Pulmonary artery endothelial cell (primary cell): ENCODE results near the gene ZYX. TPM values are rescaled to one million over a fixed set of nuclear protein-coding genes. Genes with fewer than 3 reads are reported as not detected.

ENCODE experiments used
- DNase-seq: peaks from one replicate; pipeline ENCODE4 v3.0.0-alpha.2; 2011; ENCODE audit warnings: low read depth, low spot score
- total RNA-seq: library from RNA; depleted of rRNA; stranded (reverse); fragments of >200 nt; gene quantifications from 2 replicates; pipeline ENCODE4 v1.2.3, GENCODE V29; 2014

Gene ZYX
- total RNA-seq, 1 donor from 2014 or later = 37.9 TPM

DNA sequence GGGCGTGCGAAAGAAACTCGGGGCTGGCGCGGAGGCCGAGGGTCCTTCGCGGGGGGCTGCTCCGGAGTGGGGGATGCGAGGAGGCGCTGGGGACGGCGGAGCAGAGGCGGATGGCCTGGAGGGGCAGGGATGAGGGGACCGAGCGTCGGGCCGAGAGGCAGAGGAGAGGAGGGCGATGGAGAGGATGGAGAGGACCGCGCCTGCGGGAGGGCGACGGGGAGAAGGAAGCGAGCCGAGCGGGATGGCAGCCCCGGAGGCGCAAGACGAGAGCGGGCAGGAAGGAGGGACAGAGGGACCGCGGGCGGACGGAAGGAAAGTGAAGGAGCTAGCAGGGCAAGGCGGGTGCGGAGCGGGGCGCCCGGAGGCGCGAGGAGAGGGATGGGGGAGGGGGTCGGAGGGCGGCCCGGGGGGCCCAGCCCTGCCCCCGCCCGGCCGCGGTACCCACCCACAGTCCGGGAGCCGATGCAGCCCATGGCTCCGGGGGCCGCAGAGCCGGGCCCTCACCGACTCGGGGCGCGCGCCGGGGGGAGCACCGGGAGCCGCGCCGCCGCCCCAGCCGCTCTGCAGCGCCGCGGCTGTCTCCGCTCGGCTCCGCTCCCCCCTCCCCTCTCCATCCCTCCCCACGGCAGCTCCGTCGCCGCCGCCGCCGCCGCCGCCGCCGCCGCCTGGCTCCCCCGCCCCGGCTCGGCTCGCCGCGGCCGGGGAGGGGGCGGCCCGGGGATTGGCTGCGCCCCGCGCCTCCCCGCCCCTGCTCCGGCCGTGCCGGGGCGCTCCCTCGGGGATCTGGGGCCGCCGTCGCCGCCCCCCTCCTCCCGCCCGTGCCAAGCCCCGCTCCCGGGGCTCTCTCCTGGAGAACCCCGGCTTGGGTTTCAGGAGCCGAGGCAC is 18.8 kb upstream of the ZYX start, which contains the start of gene FAM131B:
FAM131B (minus strand) TSS at position 583 of the 885 bp plus-strand sequence; CDS start at position 473, 110 bp downstream.
- DNase-seq = no peak

DNA sequence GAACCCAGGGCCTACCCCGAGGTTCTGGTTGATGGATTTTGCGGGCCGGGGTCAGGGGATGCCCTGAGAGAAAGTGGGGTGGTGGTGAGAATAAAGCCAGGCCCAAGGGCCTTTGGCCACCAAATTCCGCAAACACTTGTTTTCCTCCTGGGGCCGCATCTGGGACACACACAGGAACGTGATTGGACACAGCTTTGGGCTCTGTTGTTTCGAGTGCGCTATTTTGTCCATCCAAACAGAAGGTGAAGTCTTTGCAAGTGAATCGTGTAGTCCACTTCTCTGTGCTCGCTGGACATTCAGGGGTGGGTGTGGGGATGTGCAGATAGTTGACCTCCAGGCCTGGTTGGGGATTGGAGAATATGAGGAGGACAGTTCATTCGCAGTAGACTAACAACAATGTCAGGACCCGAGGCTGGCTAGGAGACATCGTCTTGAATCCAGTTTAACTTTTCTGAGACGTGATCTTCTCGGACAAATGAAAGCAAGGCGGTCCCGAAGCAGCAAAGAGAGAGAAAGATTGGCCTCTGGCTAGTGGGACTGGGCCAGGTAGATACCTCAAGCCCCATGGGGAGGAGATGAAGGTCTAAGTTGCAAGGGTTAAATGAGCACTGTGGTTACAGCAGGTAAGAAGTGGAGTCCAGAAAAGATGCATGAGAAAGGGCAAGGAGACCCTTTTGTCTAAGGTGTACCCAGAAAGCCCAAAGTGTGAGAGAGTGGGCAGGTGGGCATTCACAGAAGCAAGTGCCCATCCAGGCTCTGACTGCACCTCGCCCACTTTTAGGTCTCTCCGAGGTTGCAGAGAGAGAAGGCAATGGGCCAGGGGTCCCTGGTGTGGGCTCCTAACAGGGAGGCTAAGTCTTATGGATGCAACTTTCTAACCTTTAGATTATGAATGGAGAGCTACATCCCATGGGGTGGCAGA is 17.9 kb upstream of the ZYX start:
- DNase-seq = no peak

DNA sequence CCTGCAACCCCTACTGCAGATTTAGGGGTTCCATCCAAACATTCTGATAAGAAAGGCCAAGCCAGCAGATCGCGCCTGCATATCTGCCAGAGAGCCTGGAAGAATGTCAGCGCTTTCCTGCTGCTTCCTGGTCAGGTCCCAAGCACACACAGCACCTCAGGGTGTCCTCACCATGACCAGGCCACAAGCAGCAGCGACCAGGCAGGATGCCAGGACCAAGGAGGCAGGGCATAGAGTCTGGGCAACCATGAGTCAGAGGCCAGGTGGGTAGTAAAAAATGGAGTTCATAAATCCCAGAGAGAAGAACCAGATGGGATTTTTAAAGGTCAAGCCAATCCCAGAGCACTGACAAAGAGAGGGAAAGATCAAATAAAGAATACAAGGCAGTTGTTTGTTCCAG is 13.2 kb upstream of the ZYX start:
- DNase-seq = no peak

DNA sequence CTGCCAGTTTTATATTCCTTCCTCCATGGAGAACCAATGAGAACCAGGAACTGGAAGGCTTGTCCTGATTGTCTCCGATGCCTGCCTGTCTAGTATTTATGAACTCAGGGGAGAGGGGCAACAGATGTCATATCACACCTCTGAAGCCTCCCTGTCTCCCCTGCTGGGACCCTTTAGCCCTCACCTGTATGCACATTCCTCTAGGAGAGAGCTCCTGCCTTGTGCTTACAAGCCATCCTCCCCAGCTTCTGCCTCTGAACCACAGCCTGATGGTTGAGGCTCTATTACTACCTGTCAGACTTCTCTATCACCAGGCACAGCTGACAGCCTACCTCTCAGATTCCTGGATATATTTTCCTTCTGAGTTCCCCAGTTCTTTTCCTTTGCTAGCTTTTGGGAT is 12.8 kb upstream of the ZYX start:
- no peak for DNase-seq

DNA sequence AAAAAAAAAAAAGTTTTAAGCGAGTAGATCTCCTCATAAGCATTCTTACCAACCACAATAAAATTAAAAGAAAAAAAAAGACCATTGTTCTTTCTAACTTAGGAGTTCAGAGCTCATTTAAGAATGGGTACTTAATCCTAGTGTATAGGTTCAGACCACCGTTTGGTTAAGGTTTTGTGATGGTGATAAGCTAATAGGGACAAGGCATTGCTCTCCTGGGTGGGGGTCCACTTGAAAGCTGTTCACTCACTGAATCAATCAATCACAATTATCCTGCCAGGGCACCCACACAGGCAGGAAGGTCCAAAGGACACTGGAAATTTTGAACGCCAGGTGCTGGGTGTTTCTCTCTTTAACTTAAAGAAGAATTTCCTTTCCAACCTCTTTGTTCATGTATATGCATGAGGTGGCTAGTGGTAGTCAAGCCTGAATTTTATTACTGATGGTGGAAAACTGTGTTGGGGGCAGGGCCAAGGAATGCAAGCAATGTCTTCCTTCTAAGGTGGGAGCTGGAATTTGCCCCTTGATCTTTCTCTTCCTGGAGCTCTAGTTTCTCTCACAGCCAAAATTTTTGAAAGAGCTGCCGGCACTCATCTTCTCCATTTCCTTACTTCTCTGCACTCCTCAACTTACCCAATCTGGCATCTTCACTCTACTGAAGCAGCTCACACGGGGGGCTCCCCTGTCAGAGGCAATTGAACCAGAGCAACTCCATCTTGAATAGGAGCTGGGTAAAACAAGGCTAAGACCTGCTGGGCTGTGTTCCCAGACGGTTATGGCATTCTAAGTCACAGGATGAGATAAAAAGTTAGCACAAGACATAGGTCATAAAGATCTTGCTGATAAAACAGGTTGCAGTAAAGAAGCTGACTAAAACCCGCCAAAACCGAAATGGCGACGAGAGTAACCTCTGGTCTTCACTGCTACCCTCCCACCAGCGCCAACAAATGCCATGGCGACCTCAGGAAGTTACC is 11.2 kb upstream of the ZYX start:
- DNase-seq = no peak

DNA sequence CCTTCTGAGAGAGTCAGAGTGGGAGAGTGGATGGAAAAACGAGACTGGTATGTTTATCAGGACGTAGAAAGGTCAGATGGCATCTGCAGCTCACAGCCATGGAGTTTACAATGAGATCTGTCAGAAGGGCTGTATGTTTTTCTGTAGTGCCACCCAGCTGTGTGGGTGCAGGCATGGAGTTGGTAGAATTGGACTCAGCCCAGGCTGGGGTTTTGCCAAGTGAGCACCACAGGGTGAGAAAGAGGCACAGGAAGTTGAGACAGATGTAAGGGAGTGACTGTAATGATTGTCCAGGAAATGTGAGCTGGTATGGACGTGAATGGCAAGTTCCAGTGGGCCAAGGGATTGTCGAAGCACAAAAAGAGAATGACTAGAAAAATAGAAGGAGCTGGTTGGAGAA is 9.1 kb upstream of the ZYX start:
- no peak for DNase-seq

DNA sequence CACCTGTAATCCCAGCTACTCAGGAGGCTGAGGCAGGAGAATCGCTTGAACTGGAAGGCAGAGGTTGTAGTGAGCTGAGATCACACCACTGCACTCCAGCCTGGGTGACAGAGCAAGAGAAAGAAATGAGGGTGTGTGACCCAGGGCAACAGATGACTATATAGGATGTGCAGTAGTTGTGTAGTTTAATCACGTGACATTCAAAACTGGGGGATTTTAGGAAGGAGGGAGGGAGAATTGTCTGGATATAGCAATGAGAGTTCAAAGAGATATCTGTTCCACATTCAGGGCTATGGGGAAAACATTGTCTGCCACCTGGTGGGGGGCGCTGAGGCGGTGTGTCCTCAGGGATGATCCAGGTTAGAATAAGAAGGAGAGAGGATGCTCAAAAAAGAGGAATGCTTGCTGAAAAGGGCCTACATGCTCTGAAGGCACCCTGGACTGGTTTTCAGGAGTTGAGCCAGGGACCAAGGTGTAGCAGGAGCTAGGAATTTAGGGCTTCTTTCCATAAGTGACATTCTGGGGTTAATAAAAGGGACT is 7.8 kb upstream of the ZYX start:
- no peak for DNase-seq

DNA sequence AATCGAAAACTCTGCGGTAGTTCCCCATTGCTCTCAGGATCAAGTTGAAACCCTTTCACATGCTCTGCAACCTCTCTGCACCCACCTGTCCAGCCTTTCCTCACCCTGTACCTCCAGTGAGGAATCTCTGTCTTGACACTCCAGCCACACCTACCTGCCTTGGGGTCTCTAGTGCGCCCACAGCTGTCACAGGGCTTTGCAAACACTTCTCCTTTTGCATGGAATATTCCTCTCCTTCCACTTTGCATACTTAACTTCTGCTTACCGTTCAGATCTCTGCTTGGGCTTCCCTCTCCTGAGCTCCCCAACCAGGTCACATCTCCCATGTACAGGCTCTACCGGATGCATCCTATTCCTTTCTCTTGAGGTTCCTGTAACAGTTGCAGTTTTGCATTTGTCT is 6.6 kb upstream of the ZYX start:
- DNase-seq = no peak

DNA sequence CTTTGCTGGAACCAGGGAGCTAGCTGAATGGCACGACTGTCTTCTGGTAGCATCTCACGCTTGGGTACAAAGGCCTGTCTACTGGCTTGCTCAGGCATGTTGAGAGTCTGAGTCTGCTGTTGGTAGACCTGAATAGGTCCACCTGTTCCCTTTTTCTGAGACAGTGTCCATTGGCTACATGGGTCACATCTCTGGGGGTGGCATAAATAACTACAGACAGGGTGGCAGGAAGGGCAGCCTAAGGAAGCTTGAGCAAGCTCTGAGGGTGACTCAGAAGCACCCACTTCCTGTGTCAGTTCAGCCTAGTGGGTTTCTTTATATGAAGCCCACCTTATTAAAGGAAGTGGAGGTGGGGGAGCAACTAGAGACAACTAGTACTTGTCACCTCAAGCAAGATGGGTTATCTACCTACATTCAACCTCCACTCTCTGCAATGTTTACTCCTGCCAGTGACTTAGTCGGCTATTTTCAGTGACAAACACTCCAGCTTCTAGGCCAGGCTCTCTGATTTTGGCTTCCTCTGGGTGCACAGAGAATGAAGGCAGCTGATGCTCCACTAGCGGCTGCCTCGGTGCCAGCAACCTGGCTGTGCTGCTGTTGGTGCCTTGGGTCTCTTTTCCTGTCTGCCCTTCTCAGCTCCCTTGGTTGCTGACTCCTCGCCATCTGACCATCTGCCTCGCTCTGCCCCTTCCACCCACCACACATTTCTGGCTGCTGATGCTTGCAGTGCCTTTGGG is 5.7 kb upstream of the ZYX start:
- no peak for DNase-seq

DNA sequence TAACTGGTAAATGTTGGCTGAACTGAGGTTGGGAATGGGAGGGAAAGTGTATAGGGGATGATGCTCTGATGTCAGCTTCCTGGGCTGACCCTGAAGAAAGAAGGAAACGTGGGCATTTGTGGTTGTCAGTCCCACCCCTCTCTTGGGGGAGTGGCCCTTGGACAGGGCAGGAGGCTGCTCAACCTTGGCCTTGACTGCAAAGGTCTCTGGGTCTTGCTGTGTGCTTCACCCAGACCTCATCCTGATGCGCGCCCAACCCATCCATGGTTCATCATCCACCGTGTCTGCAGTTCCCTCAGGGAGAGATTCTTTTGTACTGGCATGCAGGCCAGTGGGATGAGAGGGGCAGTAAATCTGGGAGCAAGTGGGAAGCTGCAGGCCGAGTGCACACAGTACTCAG is 4.7 kb upstream of the ZYX start:
- no peak for DNase-seq

DNA sequence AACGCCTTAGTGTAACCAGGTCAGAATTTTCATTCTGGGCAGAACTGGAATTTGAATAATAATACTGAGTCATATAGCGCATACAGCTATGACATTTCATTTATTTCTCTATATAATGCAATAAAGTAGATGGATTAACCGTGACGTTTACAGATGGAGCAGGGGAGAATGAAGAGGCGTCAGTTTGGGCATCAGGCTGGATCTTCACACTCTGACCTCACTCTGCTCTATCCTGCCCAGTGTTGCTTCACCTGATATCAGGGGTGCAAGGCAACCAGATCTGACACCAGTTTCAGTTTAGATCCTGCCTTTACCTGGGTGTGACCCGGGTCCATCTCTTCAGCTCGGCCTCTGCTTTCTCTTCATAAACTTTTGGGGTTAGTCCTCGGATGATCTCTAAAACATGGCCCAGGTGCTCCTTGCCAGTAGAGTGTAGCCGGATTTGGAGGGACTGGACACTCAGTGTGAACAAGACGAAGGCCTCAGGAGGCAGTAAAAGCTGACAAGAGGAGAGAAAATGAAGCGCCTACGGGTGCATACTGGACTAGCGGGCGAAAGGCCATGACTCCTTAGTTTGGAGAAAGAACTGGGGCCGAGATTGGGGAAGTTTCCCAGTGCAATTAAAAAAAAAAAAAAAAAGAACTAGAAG is 1.4 kb upstream of the ZYX start:
- no peak for DNase-seq

DNA sequence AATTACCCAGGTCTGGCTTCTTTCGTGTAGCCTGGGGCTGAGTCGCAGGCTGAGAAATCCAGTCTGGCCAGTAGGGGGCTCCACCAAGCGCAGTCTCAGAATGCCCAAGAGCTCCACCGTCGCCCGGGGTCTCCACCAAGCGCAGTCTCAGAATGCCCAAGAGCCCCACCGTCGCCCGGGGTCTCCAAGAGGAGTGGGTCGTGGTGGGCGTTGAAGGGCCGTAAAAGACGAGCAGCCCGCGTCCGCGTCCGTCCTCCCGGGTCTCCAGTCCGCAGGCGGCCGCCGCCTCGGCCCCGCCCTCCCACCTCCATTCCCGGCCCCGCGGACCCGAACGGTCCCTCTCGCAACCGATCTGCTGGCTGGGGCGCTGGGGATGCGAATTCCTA is 892 bp upstream of the ZYX start:
- DNase-seq = peak; percentile 68

DNA sequence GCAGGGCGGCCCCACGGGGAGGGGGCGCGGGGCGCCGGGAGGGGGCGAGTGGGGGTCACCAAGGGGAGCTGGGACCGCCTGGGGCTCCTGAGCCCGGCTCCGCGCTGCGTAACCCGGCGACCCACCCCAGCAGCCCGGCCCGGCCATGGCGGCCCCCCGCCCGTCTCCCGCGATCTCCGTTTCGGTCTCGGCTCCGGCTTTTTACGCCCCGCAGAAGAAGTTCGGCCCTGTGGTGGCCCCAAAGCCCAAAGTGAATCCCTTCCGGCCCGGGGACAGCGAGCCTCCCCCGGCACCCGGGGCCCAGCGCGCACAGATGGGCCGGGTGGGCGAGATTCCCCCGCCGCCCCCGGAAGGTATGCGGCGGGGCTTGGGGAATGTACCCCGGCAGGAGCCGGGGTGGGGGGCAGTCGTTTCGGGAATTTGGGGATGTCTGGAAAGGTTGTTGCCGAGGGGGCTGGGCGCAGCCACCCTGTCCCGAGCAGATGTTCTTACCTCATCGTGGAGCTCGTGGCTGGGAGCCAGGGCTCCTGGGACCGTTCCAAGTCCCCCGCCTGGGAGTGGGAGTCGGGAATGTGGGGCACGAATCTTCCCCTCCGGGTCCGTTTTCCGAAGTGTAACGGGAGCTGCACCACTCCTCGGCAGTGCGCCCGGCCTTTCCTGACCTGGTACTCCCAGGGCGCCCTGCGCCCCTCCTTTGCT is 431 bp downstream of the ZYX start:
- no peak for DNase-seq

DNA sequence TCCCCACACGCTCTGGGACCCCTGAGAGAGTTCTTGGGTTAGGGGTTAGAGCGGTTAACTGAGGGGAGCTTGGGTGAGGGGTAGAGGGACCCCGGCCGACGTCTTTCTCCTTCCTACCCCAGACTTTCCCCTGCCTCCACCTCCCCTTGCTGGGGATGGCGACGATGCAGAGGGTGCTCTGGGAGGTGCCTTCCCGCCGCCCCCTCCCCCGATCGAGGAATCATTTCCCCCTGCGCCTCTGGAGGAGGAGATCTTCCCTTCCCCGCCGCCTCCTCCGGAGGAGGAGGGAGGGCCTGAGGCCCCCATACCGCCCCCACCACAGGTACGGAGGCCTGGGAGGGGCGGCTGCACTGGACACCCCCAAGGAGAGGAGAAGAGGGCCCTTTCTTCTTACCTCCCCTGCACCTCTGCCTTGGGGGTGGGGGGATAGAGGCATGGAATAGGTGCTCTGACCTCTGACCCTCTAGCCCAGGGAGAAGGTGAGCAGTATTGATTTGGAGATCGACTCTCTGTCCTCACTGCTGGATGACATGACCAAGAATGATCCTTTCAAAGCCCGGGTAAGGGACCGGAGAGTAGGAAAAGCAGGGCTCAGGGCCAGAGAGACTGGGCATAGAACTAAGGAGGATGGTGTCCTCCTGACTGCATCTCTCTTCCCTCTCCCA is 1.1 kb downstream of the ZYX start:
- no peak for DNase-seq

DNA sequence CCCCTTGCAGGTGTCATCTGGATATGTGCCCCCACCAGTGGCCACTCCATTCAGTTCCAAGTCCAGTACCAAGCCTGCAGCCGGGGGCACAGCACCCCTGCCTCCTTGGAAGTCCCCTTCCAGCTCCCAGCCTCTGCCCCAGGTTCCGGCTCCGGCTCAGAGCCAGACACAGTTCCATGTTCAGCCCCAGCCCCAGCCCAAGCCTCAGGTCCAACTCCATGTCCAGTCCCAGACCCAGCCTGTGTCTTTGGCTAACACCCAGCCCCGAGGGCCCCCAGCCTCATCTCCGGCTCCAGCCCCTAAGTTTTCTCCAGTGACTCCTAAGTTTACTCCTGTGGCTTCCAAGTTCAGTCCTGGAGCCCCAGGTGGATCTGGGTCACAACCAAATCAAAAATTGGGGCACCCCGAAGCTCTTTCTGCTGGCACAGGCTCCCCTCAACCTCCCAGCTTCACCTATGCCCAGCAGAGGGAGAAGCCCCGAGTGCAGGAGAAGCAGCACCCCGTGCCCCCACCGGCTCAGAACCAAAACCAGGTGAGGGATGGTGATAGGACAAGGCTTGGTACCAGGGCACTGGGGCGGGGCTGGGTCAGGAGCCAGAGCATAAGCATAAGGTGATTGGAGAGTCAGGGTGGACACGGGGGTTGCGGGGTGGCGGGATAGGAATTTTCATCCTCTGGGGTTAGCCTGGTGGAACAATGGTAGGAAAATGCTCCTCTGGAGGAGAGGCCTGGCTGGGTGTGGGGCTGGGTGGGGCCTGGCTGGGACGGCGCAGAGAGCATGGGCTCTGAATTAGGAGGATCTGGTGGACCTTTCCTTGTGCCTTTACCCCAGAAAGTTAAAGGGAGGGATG is 1.9 kb downstream of the ZYX start:
- DNase-seq = no peak

DNA sequence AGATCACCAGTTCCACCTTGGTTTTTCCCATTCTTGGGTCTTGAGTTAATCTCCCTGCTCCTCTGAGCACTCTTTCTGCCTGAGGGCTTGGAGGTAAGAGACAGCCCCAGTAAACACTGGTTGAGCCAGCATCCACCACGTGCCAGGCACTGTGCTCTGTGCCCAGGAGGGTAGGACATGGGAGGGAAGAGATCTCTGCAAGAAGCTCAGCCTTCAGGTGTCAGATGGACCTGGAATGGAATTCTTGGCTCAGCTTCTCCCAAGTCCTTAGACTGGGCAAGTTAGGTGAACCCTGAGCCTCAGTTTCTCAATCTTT is 2.5 kb downstream of the ZYX start:
- no peak for DNase-seq

DNA sequence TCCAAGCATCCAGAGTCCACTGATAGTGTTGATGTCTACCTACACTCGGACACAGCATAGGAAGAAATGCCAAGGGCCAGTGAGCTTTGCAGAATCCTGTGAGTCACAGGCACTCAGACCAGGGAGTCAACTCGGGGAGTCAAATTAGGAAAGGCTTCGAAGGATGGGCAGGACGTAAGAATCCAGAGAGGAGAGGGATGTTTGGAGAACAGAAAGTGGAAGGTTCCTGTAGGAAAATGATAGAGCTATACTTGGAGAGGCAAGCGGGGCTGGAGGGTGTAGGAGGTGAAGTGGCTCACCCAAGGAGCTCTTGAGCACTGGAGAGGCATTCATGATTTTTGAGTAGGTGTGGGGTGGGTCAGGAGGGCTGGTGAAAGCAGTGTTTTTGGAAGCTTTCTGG is 3.0 kb downstream of the ZYX start:
- no peak for DNase-seq
